ENCODE measurements around the gene SUSD1.
"Not testable (repeated sequence)": the region's sequence is repeated elsewhere in the genome, so short reads cannot be mapped to it uniquely, and the experiment has no call there.

SUSD1 gene

GRCh38 chr9:112073639-112074173 is 101.4 kb downstream of the SUSD1 start:
- peak; percentile 10; the same call in 1 of the 2 replicates for TF ChIP-seq CSDC2 (CRISPR knock-in tag; IDR thresholded peaks at IDR 0.05)
- not testable (repeated sequence) for ATAC-seq

- no peak for TF ChIP-seq PATZ1 (CRISPR knock-in tag; IDR thresholded peaks at IDR 0.05; ENCODE audit: borderline replicate concordance)
- peak; percentile 59; the same call in 1 of the 2 replicates for TF ChIP-seq ZFP3 (CRISPR knock-in tag; IDR thresholded peaks at IDR 0.05)
- TF ChIP-seq CSDC2 (CRISPR knock-in tag; IDR thresholded peaks at IDR 0.05), result 0 out of 2 replicates have a peak, but pooled peaks have one; percentile 49
- TF ChIP-seq CSRNP3 (CRISPR knock-in tag; IDR thresholded peaks at IDR 0.05), result no peak
- TF ChIP-seq ZNF70 (CRISPR knock-in tag; IDR thresholded peaks at IDR 0.05), result no peak
- TF ChIP-seq ARNTL (CRISPR knock-in tag; IDR thresholded peaks at IDR 0.05; ENCODE audit: borderline replicate concordance, low read depth), result no peak
- no peak for TF ChIP-seq ZNF8 (CRISPR knock-in tag; IDR thresholded peaks at IDR 0.05)
- TF ChIP-seq PPARA (CRISPR knock-in tag; IDR thresholded peaks at IDR 0.05; ENCODE audit: borderline replicate concordance), result no peak
- TF ChIP-seq ISL1 (CRISPR knock-in tag; IDR thresholded peaks at IDR 0.05), result peak; percentile 62; the same call in 1 of the 2 replicates
- TF ChIP-seq TSHZ2 (CRISPR knock-in tag; IDR thresholded peaks at IDR 0.05), result no peak
- TF ChIP-seq POU6F1 (CRISPR knock-in tag; IDR thresholded peaks at IDR 0.05; ENCODE audit: borderline replicate concordance, low read depth), result no peak
- TF ChIP-seq GLIS3 (CRISPR knock-in tag; IDR thresholded peaks at IDR 0.05), result no peak
- no peak for TF ChIP-seq OSR1 (CRISPR knock-in tag; IDR thresholded peaks at IDR 0.05)
- TF ChIP-seq RARB (CRISPR knock-in tag; IDR thresholded peaks at IDR 0.05), result no peak
- TF ChIP-seq ESRRG (CRISPR knock-in tag; IDR thresholded peaks at IDR 0.05), result no peak
- peak; percentile 45; the same call in 1 of the 2 replicates for TF ChIP-seq TOX (CRISPR knock-in tag; IDR thresholded peaks at IDR 0.05; ENCODE audit: borderline replicate concordance)
- no peak for TF ChIP-seq ZC3H10 (CRISPR knock-in tag; IDR thresholded peaks at IDR 0.05)
- TF ChIP-seq CREB5 (CRISPR knock-in tag; IDR thresholded peaks at IDR 0.05; ENCODE audit: low read depth), result 0 out of 2 replicates have a peak, but pooled peaks have one; percentile 48
- TF ChIP-seq ZFP30 (CRISPR knock-in tag; IDR thresholded peaks at IDR 0.05), result no peak
- ATAC-seq, result peak; percentile 36
Observed at GRCh38 chr9:112072721-112073638, 102.1 kb downstream of the SUSD1 start.
